Neuron (in vitro differentiated cells): ENCODE measurements around the gene OMP.

Experiments
- H2AFZ ChIP-seq: one replicate; pipeline ENCODE4 v1.6.1; 2013; ENCODE audit warnings: low read depth, mild to moderate bottlenecking, inconsistent platforms, low read length, moderate library complexity
- H3K27me3 ChIP-seq: one replicate; pipeline ENCODE4 v1.6.1; 2013; ENCODE audit warnings: low read length; ENCODE audit not compliant: insufficient read depth
- H3K36me3 ChIP-seq: one replicate; pipeline ENCODE4 v1.6.1; 2013; ENCODE audit warnings: low read length; ENCODE audit not compliant: insufficient read depth
- H3K4me1 ChIP-seq: one replicate; pipeline ENCODE4 v1.6.1; 2013; ENCODE audit warnings: low read length; ENCODE audit not compliant: insufficient read depth
- H3K4me3 ChIP-seq: 2 replicates; pipeline ENCODE4 v1.5.1; 2013; ENCODE audit warnings: mild to moderate bottlenecking, low read length, moderate library complexity
- H3K9me3 ChIP-seq: one replicate; pipeline ENCODE4 v1.6.1; 2013; ENCODE audit warnings: low read length

The OMP gene

DNA sequence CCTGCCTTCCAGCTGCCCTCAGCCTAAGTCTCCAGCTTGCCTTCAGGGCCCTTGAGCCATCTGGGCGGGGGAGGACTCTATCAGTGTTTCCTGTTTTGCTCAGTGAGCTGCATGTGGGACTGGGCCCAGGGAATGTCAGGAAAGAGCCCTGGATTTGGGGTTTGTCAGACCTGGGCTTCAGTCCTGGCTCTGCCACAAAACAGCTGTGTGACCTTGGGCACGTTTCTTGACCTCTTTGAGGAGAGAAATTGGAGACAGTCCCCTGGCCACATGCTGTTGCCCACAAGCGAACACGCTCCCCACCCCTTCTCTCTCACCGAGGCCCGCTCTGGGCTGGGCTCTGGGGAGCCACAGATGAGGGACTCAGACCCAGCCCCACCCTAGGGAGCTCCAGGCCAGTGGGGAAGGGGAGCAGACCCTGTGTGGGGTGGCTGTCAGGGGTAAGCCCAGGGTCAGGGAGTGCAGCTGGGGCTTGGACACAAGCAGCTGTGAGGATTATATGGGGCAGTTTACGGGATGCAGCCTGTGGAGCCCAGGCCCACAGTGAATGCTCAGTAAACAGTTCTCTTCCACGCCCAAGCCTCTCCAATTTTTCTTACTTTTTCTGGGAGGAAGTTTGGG lies 37.7 kb downstream of the OMP start:
- Histone ChIP-seq H3K36me3 (no peaks in the 10 kb centered on the region), H3K4me3 (no peak overlapping the region), H3K4me1 (no peaks in the 10 kb centered on the region), H3K9me3 (no peaks in the 10 kb centered on the region), H3K27me3 (peaks cover 4% of the 10 kb centered on the region), H2AFZ (no peak overlapping the region)

- no peak overlapping the region for H3K4me3 ChIP-seq
- no peaks in the 10 kb centered on the region for H3K9me3 ChIP-seq
- H3K4me1 ChIP-seq: no peaks in the 10 kb centered on the region
These were observed 38.4 kb downstream of the OMP start for GRCh38 chr11:77141034-77141433.

GRCh38 chr11:77141475-77141874 lies 38.8 kb downstream of the OMP start:
- Histone ChIP-seq H3K9me3 (no peaks in the 10 kb centered on the region), H3K27me3 (peaks cover 7% of the 10 kb centered on the region), H3K36me3 (no peaks in the 10 kb centered on the region), H3K4me1 (no peaks in the 10 kb centered on the region), H3K4me3 (no peak overlapping the region), H2AFZ (no peak overlapping the region)

More at GRCh38 chr11:77141034-77141433, 38.4 kb downstream of the OMP start:
- Histone ChIP-seq H2AFZ (no peak overlapping the region), H3K36me3 (no peaks in the 10 kb centered on the region), H3K27me3 (peaks cover 6% of the 10 kb centered on the region)

DNA sequence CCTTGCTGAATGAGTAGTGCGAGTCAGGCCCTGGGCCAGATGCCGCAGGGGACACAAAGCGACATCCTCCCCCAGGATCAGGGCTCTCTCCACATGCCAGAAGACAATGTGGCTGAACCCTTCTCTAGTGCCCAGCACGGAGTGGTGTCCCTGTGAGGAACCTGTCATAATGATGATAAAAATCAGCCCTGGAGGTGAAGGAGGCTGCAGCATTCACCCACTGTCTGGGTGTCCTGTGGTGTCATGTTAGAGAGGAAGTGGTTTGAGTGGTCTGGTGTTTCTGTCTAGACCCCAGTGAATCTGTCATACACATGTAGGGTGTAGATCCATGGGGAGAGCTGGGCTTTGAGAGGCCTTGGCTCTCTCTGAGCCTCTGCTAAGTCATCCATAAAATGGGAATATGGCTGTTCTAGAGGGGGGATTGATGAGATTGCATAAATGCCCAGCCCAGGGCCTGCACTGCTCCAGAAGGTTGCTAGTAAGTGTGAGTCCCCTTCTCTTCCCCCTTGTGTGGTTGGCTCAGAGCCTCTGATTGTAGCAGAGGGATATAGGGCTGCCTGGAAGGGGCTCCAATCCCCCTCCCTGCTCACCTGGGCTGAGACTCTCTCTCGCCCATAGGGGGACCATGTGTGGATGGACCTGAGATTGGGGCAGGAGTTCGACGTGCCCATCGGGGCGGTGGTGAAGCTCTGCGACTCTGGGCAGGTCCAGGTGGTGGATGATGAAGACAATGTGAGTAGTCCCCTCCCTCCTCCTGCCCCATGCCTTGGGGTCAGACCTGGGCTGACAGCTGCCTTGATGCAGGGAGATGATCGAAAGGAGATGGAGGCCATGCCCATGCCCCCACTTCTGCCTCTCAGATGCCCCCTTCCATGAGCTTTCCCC lies 39.7 kb downstream of the OMP start:
- H3K27me3 ChIP-seq: peaks cover 7% of the 10 kb centered on the region
- no peaks in the 10 kb centered on the region for H3K9me3 ChIP-seq
- H2AFZ ChIP-seq: no peak overlapping the region
- H3K36me3 ChIP-seq: no peaks in the 10 kb centered on the region
- H3K4me1 ChIP-seq: no peaks in the 10 kb centered on the region
- no peak overlapping the region for H3K4me3 ChIP-seq

DNA sequence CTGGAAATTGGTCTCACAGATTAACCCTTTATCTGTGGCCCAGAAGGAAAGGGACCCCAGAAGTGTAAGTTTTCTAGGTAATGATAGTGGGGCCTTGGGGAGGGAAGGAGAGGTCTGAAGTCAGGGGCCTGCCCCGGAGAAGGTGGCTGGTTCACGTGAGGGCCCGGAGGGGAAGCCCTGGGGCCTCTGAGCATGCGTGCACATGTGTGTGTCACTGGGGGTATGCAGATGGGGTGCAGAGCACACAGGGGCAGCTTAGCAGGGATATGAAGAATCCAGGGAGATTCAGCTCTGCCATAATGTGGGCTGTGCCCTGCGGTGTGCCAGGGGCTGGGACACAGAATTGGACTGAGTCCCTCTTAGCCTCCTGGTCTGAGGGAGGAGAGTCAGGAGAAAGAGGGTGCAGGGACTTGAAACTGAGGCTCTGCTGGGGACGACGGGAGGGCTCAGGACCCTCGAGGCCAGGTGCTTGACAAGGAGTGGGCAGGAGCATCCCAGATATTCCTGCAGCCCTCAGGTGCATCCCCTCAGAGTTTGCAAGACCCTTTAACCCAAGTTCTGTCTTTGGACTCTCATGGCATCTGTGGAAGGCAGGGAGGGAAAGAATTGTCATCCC lies 40.9 kb downstream of the OMP start:
- H3K27me3 ChIP-seq: peaks cover 11% of the 10 kb centered on the region
- H3K36me3 ChIP-seq: no peaks in the 10 kb centered on the region
- no peaks in the 10 kb centered on the region for H3K9me3 ChIP-seq
- H3K4me1 ChIP-seq: peaks cover 4% of the 10 kb centered on the region
- H2AFZ ChIP-seq: no peak overlapping the region
- H3K4me3 ChIP-seq: no peak overlapping the region

- H3K36me3 ChIP-seq: no peaks in the 10 kb centered on the region
- H3K27me3 ChIP-seq: peaks cover 11% of the 10 kb centered on the region
- peaks cover 4% of the 10 kb centered on the region for H3K4me1 ChIP-seq
- no peaks in the 10 kb centered on the region for H3K9me3 ChIP-seq
- no peak overlapping the region for H2AFZ ChIP-seq
- H3K4me3 ChIP-seq: no peak overlapping the region
These were observed 41.7 kb downstream of the OMP start for GRCh38 chr11:77144196-77144856.

DNA sequence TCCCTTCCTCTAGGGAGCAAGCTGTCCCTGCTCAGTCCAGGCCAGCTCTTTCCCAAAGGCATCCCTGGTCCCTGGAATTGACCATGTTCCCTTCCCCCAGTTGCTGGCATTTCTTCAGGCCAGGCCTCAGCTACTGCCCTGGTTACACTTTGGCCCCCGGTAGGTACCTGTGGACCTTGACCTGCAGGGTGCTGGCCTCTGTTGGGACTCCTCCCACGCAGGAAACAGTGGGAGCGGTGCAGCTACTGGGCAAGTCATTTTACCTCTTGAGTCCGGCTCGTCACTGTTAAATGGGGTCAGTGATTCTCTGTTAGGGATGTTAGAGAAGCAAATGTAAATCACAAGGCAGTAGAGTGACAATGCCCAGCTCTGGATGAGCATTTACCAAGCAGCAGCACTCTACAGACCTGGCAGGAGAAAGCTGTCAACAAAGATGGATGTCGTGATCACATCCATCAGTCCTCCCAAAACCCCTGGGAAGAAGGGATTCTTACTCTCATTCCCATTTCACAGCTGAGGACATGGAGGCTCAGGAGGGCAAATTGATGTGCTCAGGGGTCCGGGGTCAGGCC lies 42.3 kb downstream of the OMP start:
- peaks cover 11% of the 10 kb centered on the region for H3K27me3 ChIP-seq
- H3K9me3 ChIP-seq: no peaks in the 10 kb centered on the region
- H3K36me3 ChIP-seq: no peaks in the 10 kb centered on the region
- no peak overlapping the region for H2AFZ ChIP-seq
- H3K4me3 ChIP-seq: no peak overlapping the region
- H3K4me1 ChIP-seq: peaks cover 4% of the 10 kb centered on the region

DNA sequence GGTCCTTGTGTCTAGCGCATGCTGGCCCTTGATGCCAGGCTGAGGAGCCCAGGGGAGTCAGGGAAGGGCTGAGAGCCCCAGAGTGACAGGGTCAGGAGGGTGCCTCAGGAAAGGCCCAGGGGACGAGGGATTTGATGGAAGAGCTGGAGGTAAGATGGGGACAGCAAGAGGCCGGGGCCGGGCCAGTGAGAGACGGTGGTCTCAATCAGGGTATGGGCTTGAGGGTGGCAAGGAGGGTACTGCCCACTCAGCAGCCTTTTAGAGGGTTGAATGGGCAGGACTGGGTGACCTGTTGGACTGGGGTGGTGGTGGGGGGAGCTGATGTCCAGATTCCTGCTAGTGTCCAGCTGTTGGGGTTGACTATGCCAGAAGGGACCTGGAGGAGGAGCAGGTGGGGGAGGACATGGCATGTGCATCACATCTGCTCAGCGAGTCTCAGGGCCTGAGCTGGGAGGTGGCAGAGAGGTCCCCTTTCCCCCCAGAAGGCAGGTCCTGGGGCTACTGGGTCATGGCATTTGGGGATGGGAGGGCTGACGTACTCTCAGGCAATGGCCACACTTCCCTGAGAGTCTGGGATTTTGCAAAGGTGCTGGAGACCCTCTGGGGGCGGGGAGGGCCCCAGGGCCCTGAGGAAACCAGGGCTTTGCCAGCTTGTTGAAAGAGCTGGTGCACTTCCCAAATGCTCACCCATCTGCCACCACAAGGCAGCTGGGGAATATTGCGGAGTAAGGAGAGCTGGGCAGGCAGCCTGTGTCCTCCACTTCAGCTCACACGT lies 43.8 kb downstream of the OMP start:
- no peaks in the 10 kb centered on the region for H3K9me3 ChIP-seq
- no peak overlapping the region for H3K4me3 ChIP-seq
- peaks cover 4% of the 10 kb centered on the region for H3K4me1 ChIP-seq
- H2AFZ ChIP-seq: no peak overlapping the region
- no peaks in the 10 kb centered on the region for H3K36me3 ChIP-seq
- peaks cover 7% of the 10 kb centered on the region for H3K27me3 ChIP-seq

- H3K4me1 ChIP-seq: peaks cover 4% of the 10 kb centered on the region
- H3K9me3 ChIP-seq: no peaks in the 10 kb centered on the region
- peaks cover 7% of the 10 kb centered on the region for H3K27me3 ChIP-seq
- no peak overlapping the region for H2AFZ ChIP-seq
- H3K4me3 ChIP-seq: no peak overlapping the region
- no peaks in the 10 kb centered on the region for H3K36me3 ChIP-seq
These were observed 44.3 kb downstream of the OMP start for GRCh38 chr11:77147036-77147315.

DNA sequence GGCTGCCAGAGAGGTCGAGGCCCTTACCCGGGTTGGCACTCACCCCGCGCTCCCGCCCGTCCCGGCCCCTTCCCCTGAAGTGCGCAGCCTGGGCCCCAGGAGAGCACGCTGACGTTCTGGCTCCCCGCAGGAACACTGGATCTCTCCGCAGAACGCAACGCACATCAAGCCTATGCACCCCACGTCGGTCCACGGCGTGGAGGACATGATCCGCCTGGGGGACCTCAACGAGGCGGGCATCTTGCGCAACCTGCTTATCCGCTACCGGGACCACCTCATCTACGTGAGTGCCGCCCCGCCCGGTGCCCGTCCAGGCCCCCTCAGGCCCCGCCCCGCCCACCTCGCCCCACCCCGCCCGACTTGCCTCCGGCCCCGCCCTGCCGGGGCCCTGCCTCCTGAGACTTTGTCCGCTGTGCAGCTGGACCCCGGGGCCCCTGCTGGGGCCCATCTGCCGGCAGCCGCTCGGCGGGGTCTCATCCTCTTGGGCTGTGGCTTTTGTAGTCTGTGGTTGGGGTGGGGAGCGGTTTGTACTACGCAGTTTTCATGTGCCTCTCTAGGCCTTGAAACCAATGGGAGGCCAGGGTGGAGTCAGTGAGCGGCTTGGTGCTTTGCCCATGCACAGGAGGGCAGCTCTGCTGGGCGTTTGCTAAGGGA lies 45.2 kb downstream of the OMP start:
- no peak overlapping the region for H2AFZ ChIP-seq
- no peaks in the 10 kb centered on the region for H3K36me3 ChIP-seq
- H3K4me1 ChIP-seq: peaks cover 4% of the 10 kb centered on the region
- H3K4me3 ChIP-seq: no peak overlapping the region
- no peaks in the 10 kb centered on the region for H3K9me3 ChIP-seq
- H3K27me3 ChIP-seq: peaks cover 7% of the 10 kb centered on the region

- peaks cover 7% of the 10 kb centered on the region for H3K27me3 ChIP-seq
- H3K4me3 ChIP-seq: no peak overlapping the region
- H3K4me1 ChIP-seq: peaks cover 4% of the 10 kb centered on the region
- H3K36me3 ChIP-seq: no peaks in the 10 kb centered on the region
- no peak overlapping the region for H2AFZ ChIP-seq
- no peaks in the 10 kb centered on the region for H3K9me3 ChIP-seq
These were observed 46.5 kb downstream of the OMP start for GRCh38 chr11:77148963-77149715.
